ENCODE measurements around the gene PHF20. TPM values are rescaled to one million over a fixed set of nuclear protein-coding genes. Genes with fewer than 3 reads are reported as not detected.

The PHF20 gene
- total and polyA plus RNA-seq, 2 of the 8 experiments (the other 6 are each of a cell fraction or from before 2014, with no cell fraction given), result 25.6 to 70.1 TPM

- Histone ChIP-seq H3K14ac (ENCODE audit: insufficient read length) (no peak overlapping the region), H3K56ac (replicated peaks; ENCODE audit: insufficient read length, low read depth, low read length) (no peak overlapping the region), H2BK15ac (ENCODE audit: low read length) (no peak overlapping the region), H3K79me1 (ENCODE audit: low read depth, low read length) (no peaks in the 10 kb centered on the region), H2BK20ac (ENCODE audit: low read length) (no peak overlapping the region), H3K23me2 (ENCODE audit: low read depth, low read length) (no peaks in the 10 kb centered on the region), H3K18ac (ENCODE audit: extremely low read depth, low read length) (no peak overlapping the region), H2BK5ac (ENCODE audit: low read depth, low read length) (no peak overlapping the region), H2AK5ac (ENCODE audit: low read depth, low read length) (no peak overlapping the region), H2AFZ (ENCODE audit: low read length) (no peak overlapping the region), H4K5ac (ENCODE audit: insufficient read length, low read depth, low read length) (no peak overlapping the region), H4K91ac (replicated peaks; ENCODE audit: insufficient read length, low read length) (no peak overlapping the region), H3K9ac (replicated peaks in 1 of 4; ENCODE audit: extremely low read depth in 1 of 4, low read depth in 3 of 4, low read length in 3 of 4) (no peak overlapping the region), H3K27me3 (replicated peaks in 1 of 4; ENCODE audit: control insufficient read depth in 3 of 4, extremely low read depth in 1 of 4, insufficient read depth in 3 of 4, low read length in 3 of 4) (no peaks in the 10 kb centered on the region), H3K23ac (ENCODE audit: insufficient read length) (no peak overlapping the region), H3K79me2 (ENCODE audit: control insufficient read depth in 1 of 2, insufficient read depth in 2 of 2, low read length in 2 of 2) (peaks cover 0 to 22% of the 10 kb centered on the region in 2 experiments; a peak in 2 of 4 replicates), H3K4ac (replicated peaks; ENCODE audit: insufficient read length, low read depth, low read length) (no peak overlapping the region), H3K9me3 (ENCODE audit: insufficient read depth in 2 of 2, low read depth in 1 of 2, low read length in 1 of 2) (no peaks in the 10 kb centered on the region), H3K27ac (ENCODE audit: low read depth, low read length) (no peak overlapping the region), H3K36me3 (ENCODE audit: control insufficient read depth in 2 of 4, insufficient read depth in 4 of 4, low read length in 3 of 4) (no peaks in the 10 kb centered on the region; a peak in 1 of 8 replicates), H2BK12ac (ENCODE audit: low read depth, low read length) (no peak overlapping the region), H3K4me1 (replicated peaks in 1 of 4; ENCODE audit: control insufficient read depth in 3 of 4, insufficient read depth in 4 of 4, low read length in 3 of 4) (no peaks in the 10 kb centered on the region), H3K4me3 (ENCODE audit: extremely low read depth in 1 of 4, insufficient read depth in 2 of 4, low read depth in 3 of 4, low read length in 4 of 4) (no peak overlapping the region), H4K20me1 (replicated peaks in 1 of 2; ENCODE audit: control insufficient read depth in 1 of 2, insufficient read depth in 2 of 2, low read length in 2 of 2) (peaks cover 0 to 2% of the 10 kb centered on the region in 2 experiments), H4K8ac (ENCODE audit: extremely low read depth, insufficient read depth, low read length) (no peak overlapping the region), H2BK120ac (replicated peaks; ENCODE audit: low read depth, low read length) (no peak overlapping the region), H3K4me2 (ENCODE audit: insufficient read depth in 1 of 2, low read depth in 2 of 2, low read length in 2 of 2) (no peak overlapping the region)
- no peak for FAIRE-seq
- TF ChIP-seq RFX5 (IDR thresholded peaks at IDR 0.05; ENCODE audit: borderline replicate concordance, low read depth, low read length) (no peak), SRF (IDR thresholded peaks at IDR 0.05; ENCODE audit: low read depth, low read length) (no peak), SAP30 (IDR thresholded peaks at IDR 0.05; ENCODE audit: insufficient read depth, insufficient replicate concordance, low read length) (no peak), YY1 (IDR thresholded peaks at IDR 0.05; ENCODE audit: low read depth, low read length) (no peak)
- 93% methylated on average over 3 of the region's 3 CpGs; no CpG with 5 or more reads in 1 of the 2 experiments for WGBS, 2 experiments (ENCODE audit: extremely low coverage in 1 of 2, insufficient coverage in 1 of 2, insufficient read length in 1 of 2, insufficient replicate concordance in 2 of 2, low coverage in 1 of 2, low lambda C conversion rate in 2 of 2, missing lambda C conversion rate in 1 of 2)
- POLR2A ChIA-PET (ENCODE audit: partially characterized antibody), result interaction anchor here (0.8 to 1.6 kb wide), 6 partner anchors 9 to 86 kb away, joined by 3 to 5 read pairs (median 3); partner anchors contain the start of genes PHF20 and RBM39
- no peak for DNase-seq (ENCODE audit: low read depth in 1 of 2, low spot score in 2 of 2)
- CTCF ChIA-PET (ENCODE audit: partially characterized antibody), result no interaction called here
These were observed 56.6 kb downstream of the PHF20 start for GRCh38 chr20:35828434-35828833.
